ENCODE results near the gene NOL6. TPM values are rescaled to one million over a fixed set of nuclear protein-coding genes. Genes with fewer than 3 reads are reported as not detected.

NOL6 gene
- total RNA-seq, 1 experiment from 2014 or later, result 36.4 TPM

GRCh38 chr9:33468797-33469621, 4.7 kb downstream of the NOL6 start:
- peaks cover 39% of the 10 kb centered on the region for H3K79me2 ChIP-seq (ENCODE audit: insufficient read depth, low read length)
- no peaks in the 10 kb centered on the region for H3K9me2 ChIP-seq (ENCODE audit: insufficient read depth)
- H3K36me3 ChIP-seq (ENCODE audit: control insufficient read depth in 1 of 2, insufficient read depth in 2 of 2, low read length in 2 of 2), result peaks cover 40 to 71% of the 10 kb centered on the region in 2 experiments
- no peak for ATAC-seq
- ChIA-PET CTCF (no interaction called here), POLR2A (no interaction called here), RAD21 (ENCODE audit: low non-redundant PET in 1 of 2, low total read pairs in 2 of 2, uncharacterized antibody in 2 of 2, unreplicated experiment in 2 of 2) (no interaction called here)
- no peak for DNase-seq (ENCODE audit: low read depth, low spot score)
- H2AFZ ChIP-seq (ENCODE audit: low read depth, low read length, poor library complexity, severe bottlenecking), result no peak overlapping the region
- no peak overlapping the region for H3K27ac ChIP-seq (ENCODE audit: low read depth, low read length)
- no peaks in the 10 kb centered on the region for H4K20me1 ChIP-seq (ENCODE audit: insufficient read depth)
- no peak for TF ChIP-seq SIN3A (IDR thresholded peaks at IDR 0.05; ENCODE audit: low read depth)
- TF ChIP-seq CTCF (IDR thresholded peaks at IDR 0.05 in 2 of 3, conservative IDR thresholded peaks at IDR 0.05 in 1 of 3; ENCODE audit: borderline replicate concordance in 1 of 3, insufficient read depth in 1 of 3, low read depth in 2 of 3, low read length in 2 of 3), result no peak
- TF ChIP-seq YY1 (IDR thresholded peaks at IDR 0.05; ENCODE audit: extremely low read depth, insufficient replicate concordance, low read depth, low read length), result no peak
- no peak for TF ChIP-seq ZBTB33 (IDR thresholded peaks at IDR 0.05; ENCODE audit: extremely low read depth, insufficient replicate concordance, low read length)
- no peak for TF ChIP-seq RAD21 (IDR thresholded peaks at IDR 0.05; ENCODE audit: low read depth)
- no peak for TF ChIP-seq CEBPB (IDR thresholded peaks at IDR 0.05; ENCODE audit: low read depth)
- TF ChIP-seq JUND (IDR thresholded peaks at IDR 0.05), result no peak
- TF ChIP-seq REST (IDR thresholded peaks at IDR 0.05; ENCODE audit: low read depth), result no peak
- TF ChIP-seq SP1 (IDR thresholded peaks at IDR 0.05; ENCODE audit: low read depth), result no peak
- no peak for TF ChIP-seq CBX3 (IDR thresholded peaks at IDR 0.05; ENCODE audit: low read depth)
- TF ChIP-seq EGR1 (IDR thresholded peaks at IDR 0.05; ENCODE audit: low read depth), result no peak
- TF ChIP-seq FOSL1 (IDR thresholded peaks at IDR 0.05; ENCODE audit: low read depth), result no peak
- TF ChIP-seq ELF1 (IDR thresholded peaks at IDR 0.05; ENCODE audit: borderline replicate concordance, low read depth), result no peak
- TF ChIP-seq ZNF274 (IDR thresholded peaks at IDR 0.05; ENCODE audit: low read depth, low read length), result no peak
- H3K4me1 ChIP-seq (ENCODE audit: control insufficient read depth in 1 of 2, insufficient read depth in 2 of 2, low read length in 2 of 2), result peaks cover 8 to 11% of the 10 kb centered on the region in 2 experiments; a peak in 3 of 4 replicates
- no peak overlapping the region for H3K4me3 ChIP-seq (replicated peaks in 1 of 2; ENCODE audit: low read depth in 1 of 2, low read length in 2 of 2)
- BruUV-seq (replicated peaks), result no TSS peak
- H3K4me2 ChIP-seq (ENCODE audit: low read length), result no peak overlapping the region
- intact Hi-C loops (cut with micrococcal nuclease), result no loop called here
- no peaks in the 10 kb centered on the region for H3K9me3 ChIP-seq (ENCODE audit: control insufficient read depth in 1 of 2, insufficient read depth in 1 of 2, low read depth in 1 of 2, low read length in 2 of 2)
- no peak overlapping the region for H3K9ac ChIP-seq (ENCODE audit: low read length)
- no peaks in the 10 kb centered on the region for H3K27me3 ChIP-seq (ENCODE audit: insufficient read depth, low read length)

Data from HCT116 (cell line).